HG03354 (cell line): ENCODE measurements around the gene NAPA.

Experiments used
- ATAC-seq: cut with Tn5 transposase; IDR thresholded peaks from one replicate; pipeline ENCODE4 v1.9.1; 2021; ENCODE audit warnings: mild to moderate bottlenecking; ENCODE audit not compliant: unreplicated experiment, poor library complexity, severe bottlenecking

Gene NAPA

DNA sequence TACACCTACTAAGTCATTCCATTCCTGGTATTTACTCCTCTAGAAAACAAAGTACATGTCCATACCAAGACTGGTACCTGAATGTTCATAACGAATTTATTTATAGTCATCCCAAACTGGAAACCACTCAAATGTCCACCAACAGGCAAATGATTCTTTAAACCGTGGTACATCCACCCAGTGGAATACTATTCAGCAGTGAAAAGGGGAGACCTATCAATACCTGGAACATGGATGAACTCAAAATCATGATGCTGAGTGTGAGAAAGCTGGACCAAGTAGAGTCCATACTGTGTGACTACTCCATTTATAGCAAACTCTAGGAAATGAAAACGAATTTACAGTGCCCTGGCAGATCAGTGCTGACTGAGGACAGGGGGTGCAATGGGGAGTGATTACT lies 11.9 kb upstream of the NAPA start:
- no peak for ATAC-seq

DNA sequence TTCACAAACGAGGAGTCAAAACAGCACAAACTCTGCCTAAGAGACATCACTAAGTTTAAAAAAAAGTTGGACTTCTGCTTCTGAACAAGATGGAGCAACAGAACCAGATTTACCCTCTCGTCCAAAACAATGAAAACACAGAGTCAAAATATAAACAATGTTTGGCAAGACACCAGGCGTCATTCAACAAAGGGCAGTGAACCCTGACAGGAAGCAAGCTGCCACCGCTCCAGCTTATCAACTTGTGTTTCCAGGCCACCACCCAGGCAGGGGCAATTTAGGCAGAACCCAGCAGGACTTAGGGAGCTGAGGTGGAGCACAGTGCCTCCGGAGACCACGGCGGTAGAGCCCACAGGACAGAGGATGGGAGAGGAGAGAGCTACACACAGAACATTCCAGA lies 8.6 kb upstream of the NAPA start:
- ATAC-seq, result no peak

DNA sequence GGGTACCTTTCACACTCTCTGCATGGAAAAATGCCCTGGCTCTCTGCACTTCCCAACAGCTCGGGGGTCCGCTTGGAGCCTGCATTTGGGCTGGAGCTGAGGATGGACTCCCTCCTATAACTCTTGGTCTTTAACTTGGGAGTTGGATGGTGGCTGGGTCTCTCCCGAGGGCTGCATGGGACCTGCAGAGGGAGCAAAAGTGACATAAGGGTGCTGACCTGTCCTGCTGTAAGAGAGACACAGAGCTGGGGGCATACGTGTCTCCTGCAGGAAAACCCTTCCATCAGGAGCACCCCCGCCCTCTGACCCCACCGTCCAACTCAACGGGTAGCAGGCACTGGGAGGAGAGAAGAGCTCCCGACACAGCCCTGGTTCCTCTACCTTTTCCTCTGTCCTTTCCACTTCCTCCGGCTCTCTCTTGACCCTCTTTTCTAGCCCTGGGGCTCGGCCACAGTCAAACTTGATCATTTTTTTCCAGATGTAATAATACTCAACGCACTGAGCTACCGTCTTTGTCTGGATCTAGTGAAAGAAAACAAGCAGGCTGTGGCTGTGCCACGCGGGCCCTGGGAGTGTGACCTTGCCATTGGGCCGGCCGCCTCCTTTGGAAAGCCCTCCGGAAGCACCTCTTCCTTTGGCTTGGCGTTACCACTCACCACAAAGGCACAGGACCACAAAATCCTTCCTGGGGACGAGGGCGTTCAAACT lies 6.8 kb upstream of the NAPA start:
- no peak for ATAC-seq

DNA sequence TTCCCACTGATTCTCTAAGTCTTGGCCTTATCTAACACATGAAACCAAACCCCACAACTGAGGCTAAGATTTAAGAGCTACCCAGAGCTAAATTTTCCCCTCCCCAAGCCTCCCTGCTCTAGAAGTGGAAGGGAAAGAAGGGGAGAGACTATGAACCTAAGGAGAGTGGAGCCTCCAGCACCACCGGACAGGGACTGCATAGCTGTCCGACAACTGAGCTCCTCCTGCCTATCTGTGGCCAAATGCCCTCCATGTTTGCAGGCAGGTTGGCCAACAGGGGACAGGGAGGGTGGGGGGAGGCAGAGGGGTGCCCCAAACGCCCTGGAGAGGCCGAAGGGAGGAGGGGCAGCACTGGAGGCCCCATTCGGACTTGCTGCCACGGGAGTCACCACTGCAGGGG lies 6.0 kb upstream of the NAPA start:
- ATAC-seq, result no peak

DNA sequence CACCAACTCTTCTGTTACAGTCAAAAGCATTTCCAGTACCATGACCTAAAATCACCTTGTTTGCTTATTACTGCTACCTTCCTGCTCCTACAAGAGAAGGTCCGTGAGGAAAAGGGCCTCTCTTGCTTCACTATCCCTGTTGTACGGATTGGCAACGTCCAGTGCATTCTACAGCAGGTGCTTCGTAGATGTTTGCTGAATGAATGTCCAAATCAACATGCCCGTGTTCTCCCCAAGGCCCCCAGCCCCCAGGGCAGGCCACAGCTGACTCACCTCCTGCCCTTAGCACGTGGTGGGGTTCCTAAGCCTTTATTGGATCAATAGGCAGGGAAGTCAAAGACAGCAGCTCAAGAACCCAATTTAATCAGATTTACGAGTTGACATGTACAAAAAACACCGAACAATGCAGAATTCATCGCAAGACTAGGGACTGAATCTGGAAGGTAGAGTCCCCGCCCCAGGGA lies 5.5 kb upstream of the NAPA start:
- no peak for ATAC-seq

DNA sequence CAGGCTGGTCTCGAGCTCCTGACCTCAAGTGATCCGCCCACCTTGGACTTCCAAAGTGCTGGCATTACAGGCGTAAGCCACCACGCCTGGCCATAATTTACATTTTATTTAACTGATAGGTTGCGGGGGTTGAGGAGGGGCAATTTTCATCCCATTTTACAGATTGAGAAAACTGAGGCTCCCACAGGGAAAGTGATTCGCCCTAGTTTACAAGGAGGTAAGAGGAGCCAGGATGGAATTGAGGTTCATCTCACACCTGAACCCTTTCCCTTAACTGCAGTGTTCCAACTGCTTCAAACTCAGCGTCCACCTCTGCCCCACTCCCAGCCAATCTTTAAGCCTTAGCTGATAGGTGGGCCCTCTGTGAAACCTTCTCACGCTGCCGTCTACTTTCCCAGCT lies 4.0 kb upstream of the NAPA start:
- no peak for ATAC-seq

DNA sequence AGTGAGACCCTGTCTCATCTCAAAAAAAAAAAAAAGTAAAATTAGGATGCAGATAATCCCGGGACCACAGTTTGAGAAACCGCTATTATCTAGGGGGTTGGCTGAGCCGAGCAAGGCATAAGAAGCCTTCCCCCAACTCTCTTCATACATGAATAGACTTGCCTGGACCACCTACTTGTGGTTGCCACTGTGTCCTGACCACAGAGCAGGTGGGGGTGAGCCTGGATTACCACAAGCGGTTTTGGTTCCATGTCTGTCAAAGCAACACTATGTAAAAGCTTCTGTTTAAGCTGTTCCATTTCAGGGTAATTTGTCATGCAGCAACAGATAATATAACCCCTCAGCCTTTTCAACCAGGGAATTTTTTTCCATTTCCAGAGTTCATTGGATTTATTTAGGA lies 3.3 kb upstream of the NAPA start:
- ATAC-seq, result no peak

DNA sequence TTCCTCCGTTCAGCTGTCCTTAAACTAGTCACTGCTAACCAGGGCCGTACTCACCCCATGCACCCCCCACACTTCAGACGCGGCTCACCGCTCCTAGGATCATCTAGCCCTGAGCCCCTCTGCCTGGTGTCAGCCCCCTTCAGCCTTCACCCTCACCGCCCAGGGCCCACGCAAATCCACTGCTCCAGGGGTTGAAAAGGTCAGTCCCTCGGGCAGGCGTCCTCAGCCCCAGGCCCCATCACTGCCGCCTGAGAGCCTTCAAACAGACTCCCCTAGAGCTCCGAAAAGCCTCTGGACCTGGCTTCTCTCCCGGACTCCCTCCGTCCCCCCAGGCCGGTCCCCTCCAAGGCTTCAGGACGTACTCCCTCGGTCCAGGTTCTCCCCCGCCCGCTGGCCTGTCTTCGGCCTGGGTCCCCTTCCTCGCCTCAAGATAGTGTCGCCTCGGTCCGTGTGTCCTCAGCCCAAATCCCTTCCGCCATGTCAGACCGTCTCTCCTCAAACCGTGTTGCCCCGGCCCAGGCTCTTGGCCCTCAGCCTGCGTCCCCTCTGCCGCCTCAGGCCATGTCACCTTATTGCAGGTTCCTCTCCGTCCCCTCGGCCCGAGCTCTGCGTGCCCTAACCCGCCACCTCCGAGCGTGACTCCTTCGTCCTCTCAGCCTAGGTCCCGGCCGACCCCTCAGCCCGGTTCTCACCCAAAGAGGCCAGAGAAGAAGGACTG lies 553 bp downstream of the NAPA start:
- ATAC-seq, result no peak

DNA sequence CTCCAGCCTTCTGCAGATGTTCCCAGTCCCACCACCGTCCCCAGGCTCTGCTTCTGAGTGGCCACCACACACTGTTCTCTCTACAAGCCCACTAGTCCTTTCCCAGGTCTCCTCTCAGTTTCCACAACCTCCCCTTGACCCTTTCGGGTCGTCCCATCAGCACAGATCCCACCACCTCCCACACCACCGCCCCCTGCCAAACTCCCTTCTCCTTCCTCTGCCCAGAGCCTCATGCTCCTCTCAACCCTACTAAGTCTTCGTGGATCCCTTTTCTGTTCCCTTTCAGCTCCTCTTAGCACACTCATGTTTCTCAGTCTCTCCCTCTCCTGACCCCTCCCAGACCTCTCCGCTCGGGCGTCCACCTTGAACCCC lies 1.9 kb downstream of the NAPA start:
- ATAC-seq, result no peak

DNA sequence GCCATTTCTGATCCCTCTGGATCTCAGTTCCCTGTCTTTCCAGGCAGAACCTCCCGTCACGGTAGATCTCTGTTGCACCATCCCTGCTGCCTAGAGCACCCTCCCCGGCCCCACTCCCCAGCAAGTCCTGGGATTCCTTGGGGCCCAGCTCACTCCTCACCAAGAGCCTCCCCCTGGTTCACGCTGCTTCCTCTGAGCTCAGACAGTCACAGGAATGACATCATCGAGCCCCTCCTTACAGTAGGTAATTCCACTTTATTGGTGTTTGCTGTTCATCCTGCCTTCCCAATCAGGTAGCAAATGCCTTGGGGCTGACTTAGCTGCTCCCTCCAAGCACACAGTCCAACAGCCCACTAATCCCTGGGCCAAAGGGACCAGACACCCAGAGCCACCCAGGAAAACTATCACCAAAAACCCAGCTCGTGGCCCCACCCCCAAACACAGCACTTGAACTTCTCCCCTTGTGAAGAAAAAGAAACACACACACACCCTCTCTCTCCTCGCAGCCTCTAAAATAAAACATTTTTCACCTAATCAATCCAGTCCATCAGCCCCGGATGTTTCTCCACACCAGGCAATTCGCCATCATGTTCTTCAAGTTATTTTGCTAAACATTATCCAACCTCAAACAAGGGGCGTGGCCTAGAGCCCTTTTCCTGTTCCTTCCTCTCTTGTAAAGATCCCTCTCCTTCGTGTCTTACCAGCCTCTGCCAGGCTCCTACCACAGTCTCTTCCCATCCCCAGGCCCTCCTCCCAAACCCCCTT lies 2.5 kb downstream of the NAPA start:
- no peak for ATAC-seq

DNA sequence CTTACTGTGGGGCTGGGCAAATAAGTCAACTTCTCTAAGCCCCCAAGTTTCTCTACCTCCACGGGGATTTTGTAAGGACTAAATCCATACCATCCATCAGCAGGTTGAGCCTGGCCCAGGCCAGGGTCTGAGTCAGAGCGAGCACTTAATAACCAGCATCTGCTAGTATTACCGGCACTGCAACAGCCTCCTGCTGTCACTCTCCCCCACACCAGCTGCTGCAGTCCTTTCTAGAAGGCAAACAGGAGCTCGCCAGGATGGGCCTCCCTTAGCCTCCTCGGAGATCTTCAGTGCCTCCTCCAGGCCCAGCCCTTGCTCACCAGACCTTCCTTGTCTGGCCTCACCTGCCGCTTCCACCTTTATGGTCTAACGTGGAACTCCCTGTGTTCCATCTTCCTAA lies 3.2 kb downstream of the NAPA start:
- no peak for ATAC-seq

DNA sequence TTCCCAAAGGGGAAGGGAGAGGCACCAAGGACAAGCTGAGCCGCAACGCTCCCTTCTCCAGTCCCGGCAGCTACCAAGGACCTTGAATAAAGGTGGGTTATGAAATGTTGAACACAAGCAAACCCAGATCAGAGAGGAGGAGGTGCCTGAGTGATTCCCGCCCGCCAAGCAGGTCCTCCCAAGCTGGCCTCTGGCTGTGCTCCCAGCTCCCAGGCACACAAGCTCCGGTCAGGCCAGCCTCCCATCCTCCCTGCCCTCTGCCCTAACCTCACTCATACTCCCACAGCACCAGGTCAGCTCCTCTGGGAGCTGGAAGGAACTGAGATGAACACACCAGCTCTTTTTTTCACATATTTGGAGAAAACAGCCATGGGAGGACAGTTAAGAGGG lies 3.7 kb downstream of the NAPA start:
- ATAC-seq, result no peak

DNA sequence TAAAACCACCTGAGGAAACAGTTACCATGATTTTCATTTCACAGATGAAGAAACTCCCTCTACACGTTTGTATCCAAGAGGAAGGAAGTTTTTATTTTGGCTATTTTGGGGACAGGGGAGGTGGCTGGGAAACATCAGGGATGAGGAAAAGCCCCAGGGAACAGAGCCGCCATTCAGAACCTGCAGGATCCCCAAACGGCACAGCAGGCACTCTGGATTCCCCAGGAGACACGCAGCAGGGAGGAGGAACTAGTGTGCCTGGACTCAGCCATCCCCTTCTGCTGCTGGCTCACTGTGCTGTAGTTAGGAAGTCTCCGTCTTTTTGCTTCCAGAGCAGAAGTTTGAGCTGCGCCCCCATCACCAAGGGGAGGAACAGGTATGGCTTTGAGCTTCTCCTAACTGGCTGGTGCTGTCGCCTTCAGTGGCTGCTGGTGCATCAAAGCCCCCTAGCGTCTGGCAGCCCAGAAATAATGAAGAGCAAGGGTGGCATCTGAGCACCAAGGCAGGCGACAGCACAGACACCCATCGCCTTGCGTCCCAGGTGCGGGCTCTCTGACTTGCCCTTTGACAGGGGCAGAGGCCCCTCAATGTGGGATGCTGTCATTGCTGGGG lies 4.2 kb downstream of the NAPA start:
- ATAC-seq, result no peak

DNA sequence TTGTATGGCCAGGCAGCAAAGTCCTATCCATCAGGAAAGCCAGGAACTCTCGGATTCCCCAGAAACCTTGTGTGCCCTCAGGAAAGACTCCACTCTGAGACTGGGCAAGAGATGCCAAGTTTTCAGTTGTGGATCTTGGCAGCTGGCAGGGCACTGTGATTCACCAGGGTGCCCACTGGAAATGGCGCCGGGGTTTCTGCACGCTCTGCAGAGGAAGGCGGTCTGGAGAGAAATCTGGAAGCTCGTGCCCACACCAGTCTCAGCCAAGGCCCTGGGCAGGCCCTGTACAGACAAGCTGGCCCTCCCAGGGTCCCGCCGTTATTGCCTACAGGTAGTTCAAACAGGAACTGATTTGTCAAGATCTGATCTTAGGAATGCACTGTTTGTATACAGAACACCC lies 4.9 kb downstream of the NAPA start:
- no peak for ATAC-seq

DNA sequence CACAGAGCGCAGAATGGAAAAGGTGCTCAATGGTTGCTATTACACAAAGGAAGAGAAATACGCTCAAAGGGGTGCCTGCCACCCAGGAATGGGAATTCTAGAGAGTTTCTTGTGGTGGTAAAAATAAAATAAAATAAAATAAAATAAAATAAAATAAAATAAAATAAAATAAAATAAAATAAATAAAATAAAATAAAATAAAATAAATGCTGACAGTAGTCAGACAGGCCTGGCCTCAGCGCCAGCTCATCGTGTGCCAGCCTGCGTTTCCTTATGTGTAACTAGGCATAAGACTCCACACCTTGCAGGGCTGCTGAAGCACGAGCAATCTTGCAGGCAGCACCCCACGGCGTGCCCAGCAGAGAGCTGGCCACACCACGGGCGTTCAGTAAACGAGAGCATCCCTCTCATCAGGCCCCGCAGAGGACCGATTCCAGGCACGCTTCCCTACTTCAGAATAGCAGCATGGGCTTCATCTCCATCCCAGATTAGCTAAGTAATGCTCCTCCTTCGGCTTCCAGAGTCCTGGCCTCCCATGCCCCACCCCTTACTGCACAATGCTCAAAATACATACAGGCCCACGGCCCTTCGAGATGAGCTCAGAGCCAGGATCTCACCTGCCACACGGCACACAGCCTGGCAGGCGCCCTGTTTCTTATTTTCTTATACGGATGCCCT lies 5.6 kb downstream of the NAPA start:
- no peak for ATAC-seq

DNA sequence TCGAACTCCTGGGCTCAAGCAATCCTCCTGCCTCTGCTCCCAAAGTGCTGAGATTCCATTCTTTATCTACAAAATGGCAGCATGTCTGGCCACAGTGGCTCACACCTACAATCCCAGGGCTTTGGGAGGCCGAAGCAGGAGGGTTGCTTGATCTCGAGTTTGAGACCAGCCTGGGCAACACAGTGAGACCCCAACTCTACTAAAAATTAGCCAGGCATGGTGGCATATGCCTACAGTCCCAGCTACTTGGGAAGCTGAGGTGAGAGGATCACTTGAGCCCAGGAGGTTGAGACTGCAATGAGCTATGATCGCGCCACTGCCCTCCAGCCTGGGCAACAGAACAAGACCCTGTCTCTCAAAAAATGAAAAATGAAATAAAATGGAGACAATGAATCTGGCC lies 6.1 kb downstream of the NAPA start:
- ATAC-seq, result no peak

DNA sequence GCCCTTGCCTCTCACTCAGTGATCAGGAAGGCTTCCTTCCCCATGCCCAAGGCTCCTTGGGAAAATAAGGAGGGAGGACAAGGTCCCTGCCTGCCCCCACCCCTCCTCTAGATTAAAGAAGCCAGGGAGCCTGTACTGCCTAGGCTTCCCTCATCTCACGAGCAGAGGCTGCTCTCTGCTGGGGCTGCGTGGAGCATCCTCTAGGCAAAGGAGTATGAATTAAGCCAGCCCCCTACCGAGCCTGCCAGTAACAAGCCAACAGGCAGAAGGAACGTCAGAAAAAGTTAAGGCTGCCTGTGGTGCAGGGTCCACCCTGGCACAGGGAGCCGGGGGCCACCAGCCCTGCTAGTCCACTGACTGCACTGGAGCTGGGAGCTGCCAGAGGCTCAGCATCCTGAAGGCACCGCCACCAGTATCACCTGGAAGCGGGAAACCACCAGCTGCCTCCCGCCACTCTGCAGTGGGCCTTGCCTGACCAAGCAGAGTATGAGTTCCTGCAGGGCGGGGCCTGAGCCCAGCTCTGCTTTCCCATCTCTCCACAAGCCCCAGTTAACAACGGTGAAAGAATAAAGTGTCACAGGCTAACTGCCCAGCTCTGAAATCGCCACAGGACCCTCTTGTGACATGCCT lies 6.8 kb downstream of the NAPA start:
- no peak for ATAC-seq

DNA sequence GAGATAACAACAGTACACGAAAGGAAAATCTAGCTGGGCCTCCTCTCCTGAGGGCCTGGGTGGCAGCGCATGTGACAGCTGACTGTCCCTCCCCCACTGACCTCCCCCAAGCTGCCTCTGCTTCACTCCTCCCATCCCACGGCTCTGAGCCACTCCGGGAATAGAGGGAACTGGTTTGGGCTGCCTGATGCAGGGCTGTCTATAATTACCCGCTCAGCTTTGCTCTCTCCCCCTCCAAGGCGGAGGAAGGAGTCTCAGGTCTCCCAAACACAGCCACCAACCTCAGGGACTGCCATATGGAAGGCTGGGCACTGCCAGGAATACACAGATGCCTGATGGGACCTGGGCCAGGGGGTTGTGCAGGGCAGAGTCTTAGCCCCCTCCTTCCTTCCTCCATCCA lies 7.9 kb downstream of the NAPA start:
- no peak for ATAC-seq

DNA sequence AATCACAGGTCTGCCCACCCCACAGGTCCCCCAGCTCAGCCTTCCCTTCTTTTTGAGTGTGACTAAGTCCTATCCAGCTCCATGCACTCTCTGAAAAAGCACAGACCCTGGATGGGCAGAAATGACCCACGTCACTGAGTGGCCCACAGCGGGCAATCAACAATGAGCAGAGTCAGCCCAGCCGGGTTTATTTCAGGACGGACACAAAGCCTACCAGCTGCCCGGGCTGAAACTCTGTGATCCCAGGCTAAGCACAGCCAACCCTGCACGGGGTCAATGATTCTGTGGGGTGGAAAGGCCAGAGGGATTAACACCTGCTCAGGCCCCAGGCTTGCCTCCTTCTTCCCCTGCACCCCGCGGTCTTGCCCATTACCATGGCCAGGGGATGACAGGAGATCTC lies 8.4 kb downstream of the NAPA start:
- ATAC-seq, result no peak

DNA sequence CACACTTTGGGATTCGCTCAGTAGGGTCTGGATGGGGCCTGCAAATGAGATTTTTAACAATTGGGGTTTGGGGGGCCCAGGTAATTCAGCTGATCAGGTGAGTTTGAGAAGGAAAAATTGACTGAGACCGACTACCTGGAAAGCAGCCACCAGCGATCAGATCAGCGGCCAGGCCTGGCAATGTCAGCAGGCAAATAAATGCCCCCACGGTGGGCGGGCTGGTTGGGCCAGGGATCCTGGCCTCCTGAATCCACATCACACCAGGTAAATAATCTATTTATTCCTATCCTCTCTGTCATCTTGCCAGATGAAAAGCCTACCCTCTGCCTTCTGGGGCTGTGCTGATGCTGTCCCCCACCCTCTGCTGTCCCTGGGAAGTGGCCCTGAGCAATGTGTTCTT lies 9.4 kb downstream of the NAPA start:
- no peak for ATAC-seq
